Mucosa of rectum (tissue), 2 donors: ENCODE data around the gene HTR6.

Experiments
- H3K27ac ChIP-seq, 2 donors: one replicate each; pipeline ENCODE4 v1.7.0; 2013; ENCODE audit warnings: inconsistent platforms in 2 of 2, low read depth in 2 of 2, low read length in 2 of 2
- H3K27me3 ChIP-seq, 2 donors: one replicate each; pipeline ENCODE4 v1.7.0; 2013; ENCODE audit warnings: low read length in 2 of 2; ENCODE audit not compliant: control insufficient read depth in 2 of 2, insufficient read depth in 2 of 2
- H3K36me3 ChIP-seq, 2 donors: one replicate each; pipeline ENCODE4 v1.7.0; 2013; ENCODE audit warnings: low read length in 2 of 2; ENCODE audit not compliant: control insufficient read depth in 2 of 2, insufficient read depth in 2 of 2
- H3K4me1 ChIP-seq, 2 donors: one replicate each; pipeline ENCODE4 v1.7.0; 2013; ENCODE audit warnings: low read length in 2 of 2, mild to moderate bottlenecking in 1 of 2; ENCODE audit not compliant: control insufficient read depth in 2 of 2, insufficient read depth in 2 of 2
- H3K4me3 ChIP-seq, 2 donors: one replicate each; pipeline ENCODE4 v1.7.0; 2013; ENCODE audit warnings: low read length in 2 of 2
- H3K9ac ChIP-seq, 2 donors: one replicate each; pipeline ENCODE4 v1.7.0; 2013; ENCODE audit warnings: low read length in 2 of 2, low read depth in 1 of 2, mild to moderate bottlenecking in 1 of 2
- H3K9me3 ChIP-seq, 2 donors: one replicate each; pipeline ENCODE4 v1.7.0; 2013; ENCODE audit warnings: low read length in 2 of 2; ENCODE audit not compliant: control insufficient read depth in 2 of 2
- donor health status: healthy.
- donor health status: Normal muscosa, but diverticular disease.

HTR6 gene

DNA sequence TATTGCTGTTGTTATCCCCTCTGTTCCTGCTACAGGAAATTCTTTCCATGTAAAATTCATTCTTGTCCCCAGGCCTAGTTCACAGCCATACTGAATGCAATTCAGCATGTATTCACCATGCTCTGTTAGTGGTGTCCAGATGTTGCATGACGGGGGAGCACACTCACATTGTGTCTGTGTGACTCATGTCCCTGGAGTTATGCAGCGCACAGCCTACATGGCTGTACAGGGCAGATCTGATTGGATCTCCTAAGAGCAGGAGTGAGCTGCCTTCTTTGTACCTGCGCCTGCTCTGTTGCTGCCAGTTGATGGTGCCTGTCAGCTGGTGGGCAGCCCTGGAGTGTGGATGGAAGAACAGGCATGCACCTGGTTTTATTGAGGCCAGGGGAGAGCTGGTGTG lies 17.6 kb downstream of the HTR6 start:
- H3K9ac ChIP-seq, result no peak overlapping the region
- no peaks in the 10 kb centered on the region for H3K27me3 ChIP-seq
- no peaks in the 10 kb centered on the region for H3K9me3 ChIP-seq
- H3K36me3 ChIP-seq, result peaks cover 5 to 9% of the 10 kb centered on the region in 2 donors
- no peaks in the 10 kb centered on the region for H3K4me1 ChIP-seq
- H3K27ac ChIP-seq, result no peak overlapping the region
- no peak overlapping the region for H3K4me3 ChIP-seq

DNA sequence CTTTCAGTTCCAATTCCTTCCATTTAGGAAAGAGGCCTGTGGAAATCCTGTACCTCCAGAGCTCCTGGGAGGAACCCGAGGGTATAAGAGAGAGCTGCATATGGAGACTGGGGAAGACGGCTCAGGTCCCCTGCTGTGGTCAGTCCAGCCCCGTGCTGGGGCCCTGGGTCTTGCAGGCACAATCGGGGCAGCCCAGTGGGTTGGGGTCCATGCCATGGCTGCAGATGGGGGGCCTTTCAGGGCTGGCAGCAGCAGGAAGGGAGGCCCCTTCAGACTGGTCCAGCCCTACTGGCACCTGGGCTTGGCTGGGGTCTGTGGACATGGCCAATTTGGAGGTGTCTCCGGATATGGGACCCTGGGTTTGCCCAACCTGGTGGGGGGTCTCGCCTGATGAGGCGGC lies 18.2 kb downstream of the HTR6 start:
- Histone ChIP-seq H3K27ac (no peak overlapping the region), H3K27me3 (no peaks in the 10 kb centered on the region), H3K4me1 (no peaks in the 10 kb centered on the region), H3K36me3 (peaks cover 12 to 15% of the 10 kb centered on the region in 2 donors), H3K9ac (no peak overlapping the region), H3K4me3 (no peak overlapping the region), H3K9me3 (peaks cover 0 to 2% of the 10 kb centered on the region in 2 donors)

GRCh38 chr1:19683351-19683750 lies 18.7 kb downstream of the HTR6 start:
- H3K9me3 ChIP-seq, result peaks cover 0 to 2% of the 10 kb centered on the region in 2 donors
- H3K27me3 ChIP-seq, result no peaks in the 10 kb centered on the region
- no peak overlapping the region for H3K9ac ChIP-seq
- no peak overlapping the region for H3K4me3 ChIP-seq
- peaks cover 14 to 15% of the 10 kb centered on the region in 2 donors for H3K36me3 ChIP-seq
- no peaks in the 10 kb centered on the region for H3K4me1 ChIP-seq
- H3K27ac ChIP-seq, result no peak overlapping the region

GRCh38 chr1:19684677-19685076 lies 20.0 kb downstream of the HTR6 start:
- H3K27me3 ChIP-seq, result no peaks in the 10 kb centered on the region
- H3K9me3 ChIP-seq, result peaks cover 0 to 2% of the 10 kb centered on the region in 2 donors
- no peak overlapping the region for H3K27ac ChIP-seq
- H3K4me3 ChIP-seq, result no peak overlapping the region
- H3K36me3 ChIP-seq, result peaks cover 16 to 21% of the 10 kb centered on the region in 2 donors
- no peak overlapping the region for H3K9ac ChIP-seq
- H3K4me1 ChIP-seq, result no peaks in the 10 kb centered on the region

GRCh38 chr1:19685994-19686393 lies 21.3 kb downstream of the HTR6 start:
- H3K4me1 ChIP-seq, result no peaks in the 10 kb centered on the region
- H3K4me3 ChIP-seq, result no peak overlapping the region
- H3K9me3 ChIP-seq, result peaks cover 0 to 2% of the 10 kb centered on the region in 2 donors
- H3K36me3 ChIP-seq, result peaks cover 20 to 26% of the 10 kb centered on the region in 2 donors
- H3K9ac ChIP-seq, result no peak overlapping the region
- H3K27me3 ChIP-seq, result no peaks in the 10 kb centered on the region
- no peak overlapping the region for H3K27ac ChIP-seq

DNA sequence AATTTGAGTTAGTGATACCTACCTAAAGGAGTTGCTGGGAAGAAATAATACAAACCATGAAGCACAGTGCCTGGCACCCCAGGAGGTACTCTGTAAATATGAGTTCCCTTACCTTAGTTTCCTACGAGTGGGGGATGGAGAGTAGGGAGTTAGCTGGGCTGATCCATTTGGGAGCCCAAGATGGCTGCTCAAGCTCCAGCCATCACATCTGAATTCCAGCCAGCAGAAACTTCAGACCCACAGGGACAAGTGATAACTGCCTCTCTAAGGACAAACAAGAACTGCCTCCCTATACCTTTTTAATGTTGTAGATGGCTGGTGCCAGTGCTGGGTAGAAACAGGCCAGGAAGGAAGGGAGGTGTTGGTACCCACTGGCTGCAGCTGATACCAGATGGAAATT lies 22.7 kb downstream of the HTR6 start:
- H3K27me3 ChIP-seq, result no peaks in the 10 kb centered on the region
- peaks cover 0 to 2% of the 10 kb centered on the region in 2 donors for H3K9me3 ChIP-seq
- no peak overlapping the region for H3K4me3 ChIP-seq
- no peak overlapping the region for H3K27ac ChIP-seq
- H3K9ac ChIP-seq, result no peak overlapping the region
- peaks cover 28 to 37% of the 10 kb centered on the region in 2 donors for H3K36me3 ChIP-seq
- no peaks in the 10 kb centered on the region for H3K4me1 ChIP-seq

- H3K4me1 ChIP-seq, result no peaks in the 10 kb centered on the region
- no peak overlapping the region for H3K4me3 ChIP-seq
- no peak overlapping the region for H3K9ac ChIP-seq
- no peak overlapping the region for H3K27ac ChIP-seq
- no peaks in the 10 kb centered on the region for H3K27me3 ChIP-seq
- H3K9me3 ChIP-seq, result peaks cover 0 to 2% of the 10 kb centered on the region in 2 donors
- H3K36me3 ChIP-seq, result peaks cover 28 to 37% of the 10 kb centered on the region in 2 donors
Observed at GRCh38 chr1:19688041-19688842, 23.6 kb downstream of the HTR6 start.

GRCh38 chr1:19689085-19689757 lies 24.5 kb downstream of the HTR6 start:
- H3K4me3 ChIP-seq, result no peak overlapping the region
- no peak overlapping the region for H3K9ac ChIP-seq
- no peaks in the 10 kb centered on the region for H3K27me3 ChIP-seq
- peaks cover 29 to 39% of the 10 kb centered on the region in 2 donors for H3K36me3 ChIP-seq
- H3K9me3 ChIP-seq, result peaks cover 0 to 2% of the 10 kb centered on the region in 2 donors
- H3K4me1 ChIP-seq, result no peaks in the 10 kb centered on the region
- no peak overlapping the region for H3K27ac ChIP-seq

- peaks cover 0 to 2% of the 10 kb centered on the region in 2 donors for H3K9me3 ChIP-seq
- H3K36me3 ChIP-seq, result peaks cover 34 to 40% of the 10 kb centered on the region in 2 donors
- H3K9ac ChIP-seq, result no peak overlapping the region
- H3K4me1 ChIP-seq, result no peaks in the 10 kb centered on the region
- no peak overlapping the region for H3K4me3 ChIP-seq
- H3K27me3 ChIP-seq, result no peaks in the 10 kb centered on the region
- H3K27ac ChIP-seq, result no peak overlapping the region
Observed at GRCh38 chr1:19689856-19690255, 25.2 kb downstream of the HTR6 start.

DNA sequence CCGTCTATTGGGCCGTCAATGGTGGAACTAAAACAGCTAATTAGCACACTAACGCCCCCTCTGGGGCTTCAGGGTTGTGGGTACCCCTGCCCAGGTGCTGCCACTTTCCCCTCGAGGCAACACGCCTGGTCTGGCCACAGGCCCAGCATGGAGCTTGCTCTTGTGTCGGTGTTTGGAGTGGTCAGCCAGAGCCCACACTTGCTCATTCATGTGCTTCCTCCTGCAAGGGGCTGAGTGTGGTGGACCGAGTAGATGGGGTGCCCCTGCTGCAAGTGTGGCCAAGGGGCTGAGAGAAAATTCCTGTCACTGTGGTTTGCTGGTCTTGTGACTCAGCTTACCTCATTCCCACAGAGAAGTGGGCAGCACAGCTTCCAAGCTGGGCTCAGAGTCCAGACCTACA lies 25.7 kb downstream of the HTR6 start:
- H3K9ac ChIP-seq, result no peak overlapping the region
- H3K4me1 ChIP-seq, result no peaks in the 10 kb centered on the region
- H3K36me3 ChIP-seq, result peaks cover 38 to 39% of the 10 kb centered on the region in 2 donors
- no peak overlapping the region for H3K27ac ChIP-seq
- H3K4me3 ChIP-seq, result no peak overlapping the region
- no peaks in the 10 kb centered on the region for H3K27me3 ChIP-seq
- peaks cover 0 to 2% of the 10 kb centered on the region in 2 donors for H3K9me3 ChIP-seq
